NCI-H2081 treated with DMSO at 0.1 percent for 48 hours (cell line): ENCODE data around the gene FXR1.
"Not testable (repeated sequence)": the region's sequence is repeated elsewhere in the genome, so short reads cannot be mapped to it uniquely, and the experiment has no call there.

Experiments
- DNase-seq: peaks from one replicate; lab custom pipeline; 2025; lab: John Stamatoyannopoulos, UW

The FXR1 gene

DNA sequence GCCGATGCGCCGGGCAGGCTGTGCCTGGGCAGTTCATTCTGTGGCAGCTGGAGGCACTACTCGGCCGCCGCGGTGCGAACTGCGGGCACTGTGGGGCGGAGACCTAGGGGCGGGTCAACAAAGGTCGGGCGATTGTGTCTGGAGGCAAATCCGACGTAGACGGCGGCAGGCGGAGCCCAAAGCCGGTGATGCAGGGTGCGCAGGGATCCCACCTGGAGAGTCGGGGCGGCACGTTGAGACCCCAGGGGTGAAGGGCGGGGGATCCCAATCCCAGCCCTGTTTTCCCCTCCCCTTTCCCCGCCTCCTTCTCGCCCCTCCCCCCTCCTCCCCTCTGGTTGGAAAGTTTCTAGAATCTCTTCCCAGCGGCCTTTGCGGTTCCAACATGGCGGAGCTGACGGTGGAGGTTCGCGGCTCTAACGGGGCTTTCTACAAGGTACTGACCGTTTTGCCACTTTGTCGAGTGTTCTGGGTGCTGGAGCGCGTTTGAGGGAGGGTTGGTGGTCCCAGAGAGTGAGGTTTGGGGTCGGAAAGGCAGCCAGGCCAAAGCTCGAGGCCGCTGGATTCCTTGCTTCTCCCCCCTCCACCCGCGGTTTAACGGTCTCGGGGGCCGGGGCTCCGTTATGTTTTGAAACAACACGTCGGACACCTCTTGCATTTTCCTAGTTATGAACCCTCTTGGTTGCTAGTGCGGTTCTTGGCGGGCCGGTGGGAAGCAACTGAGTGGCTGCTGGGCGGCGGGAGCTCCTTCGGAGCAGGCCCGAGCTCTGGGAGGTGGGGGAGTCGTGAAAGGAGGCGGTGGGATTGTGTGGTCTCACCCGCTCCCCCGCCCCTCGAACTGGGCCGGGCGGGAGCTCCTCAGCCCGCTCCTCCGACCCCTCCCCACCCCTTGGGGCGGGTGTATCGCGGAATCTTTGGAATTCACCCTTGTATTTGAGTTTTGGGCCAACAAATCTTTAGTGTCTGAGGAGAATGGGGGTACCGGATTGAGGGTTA, at the start of gene FXR1:
Gene FXR1, plus strand, starts transcription at position 367 of the 993 bp plus-strand sequence. Its CDS starts 16 bp downstream, at position 383.
- DNase-seq: peak; percentile 82

DNA sequence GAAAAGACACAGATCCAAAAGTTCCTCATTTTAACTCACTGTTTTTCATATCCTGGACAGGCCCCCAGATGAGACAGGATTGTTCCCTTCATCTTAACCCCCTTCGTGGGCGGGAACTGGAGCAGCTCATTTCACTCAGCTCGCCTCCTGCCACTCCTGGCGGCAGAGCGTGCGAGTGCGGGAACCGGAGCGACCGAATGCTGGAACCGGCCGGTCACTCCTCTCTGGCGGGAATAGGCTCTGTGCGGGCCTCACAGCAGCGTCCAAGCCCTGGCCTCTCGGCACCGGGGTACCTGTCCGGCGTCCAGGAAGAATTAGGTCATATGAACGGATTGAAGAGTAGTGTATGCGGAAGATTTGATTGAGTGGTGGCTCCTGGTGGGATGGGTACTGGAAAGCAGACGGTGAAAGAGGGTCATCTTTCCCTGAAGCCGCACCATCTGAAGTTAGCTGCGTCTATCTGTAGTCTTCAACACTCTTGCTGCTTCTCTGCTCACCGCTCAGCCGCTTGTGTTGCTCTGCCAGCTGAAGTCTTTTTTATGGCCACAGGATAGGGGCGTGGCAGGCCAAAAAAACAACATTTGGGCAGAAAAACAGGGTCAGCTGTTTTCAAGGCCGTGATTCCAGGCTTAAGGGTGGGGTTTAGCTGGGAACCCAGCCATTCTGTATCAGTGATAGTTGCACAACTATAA, 42.3 kb upstream of the FXR1 start:
- DNase-seq: no peak

DNA sequence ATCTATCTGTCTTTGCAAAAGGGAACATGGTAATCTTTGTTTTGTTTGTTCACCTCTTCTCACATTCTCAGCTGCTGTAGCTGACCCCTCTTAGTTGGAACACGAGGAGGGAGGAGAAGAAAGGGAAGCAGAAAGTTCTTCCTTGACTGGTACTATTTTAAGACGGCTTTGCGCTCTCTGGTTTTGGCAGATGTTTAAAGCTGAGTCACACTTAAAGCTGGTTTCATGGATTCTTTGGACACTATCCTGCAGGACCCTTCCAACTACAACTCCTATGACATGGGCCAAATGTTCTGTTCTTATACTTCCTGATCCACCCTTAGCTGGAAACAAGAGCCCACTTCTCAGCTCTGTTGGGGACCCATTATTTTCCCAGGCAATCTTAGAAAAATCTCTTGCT, 40.6 kb upstream of the FXR1 start:
- DNase-seq: no peak

DNA sequence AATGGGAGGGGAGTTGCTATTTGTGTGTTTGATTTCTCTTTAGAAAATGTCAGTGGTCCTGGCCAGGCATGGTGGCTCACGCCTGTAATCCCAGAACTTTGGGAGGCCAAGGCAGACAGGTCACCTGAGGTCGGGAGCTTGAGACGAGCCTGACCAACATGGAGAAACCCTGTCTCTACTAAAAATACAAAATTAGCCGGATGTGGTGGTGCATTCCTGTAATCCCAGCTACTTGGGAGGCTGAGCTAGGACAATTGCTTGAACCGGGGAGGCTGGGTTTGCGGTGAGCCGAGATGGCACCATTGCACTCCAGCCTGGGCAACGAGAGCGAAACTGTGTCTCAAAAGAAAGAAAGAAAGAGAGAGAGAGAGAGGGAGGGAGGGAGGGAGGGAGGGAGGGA, 40.0 kb upstream of the FXR1 start:
- DNase-seq: not testable (repeated sequence)

DNA sequence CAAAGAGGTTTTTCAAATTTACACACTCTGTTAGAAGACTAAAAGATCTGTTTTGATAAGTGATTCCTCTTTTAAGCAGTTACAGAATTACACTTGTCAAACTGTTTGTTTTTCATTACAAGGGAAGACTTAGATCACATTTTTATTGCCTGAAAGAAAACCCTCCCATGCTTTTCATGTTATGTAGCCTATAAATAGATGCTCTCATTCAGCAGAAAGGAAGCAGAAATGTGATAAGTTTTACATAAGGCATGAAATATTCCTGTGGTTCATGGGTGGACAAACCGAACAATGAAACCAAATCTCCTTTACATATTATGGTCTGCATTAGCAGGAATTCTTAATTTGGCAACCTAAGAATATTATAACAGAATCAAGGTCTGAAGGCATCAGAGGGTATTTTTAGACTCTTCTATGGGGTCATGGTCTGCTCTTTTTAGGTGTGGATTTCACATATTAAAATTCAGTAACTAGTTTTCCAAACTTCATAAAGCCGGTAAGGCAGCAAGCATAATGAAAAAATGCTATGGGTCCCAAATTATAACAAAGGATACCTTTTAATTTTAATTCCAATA, 37.3 kb upstream of the FXR1 start:
- no peak for DNase-seq

GRCh38 chr3:180881065-180881801, 31.2 kb upstream of the FXR1 start:
- DNase-seq: no peak

DNA sequence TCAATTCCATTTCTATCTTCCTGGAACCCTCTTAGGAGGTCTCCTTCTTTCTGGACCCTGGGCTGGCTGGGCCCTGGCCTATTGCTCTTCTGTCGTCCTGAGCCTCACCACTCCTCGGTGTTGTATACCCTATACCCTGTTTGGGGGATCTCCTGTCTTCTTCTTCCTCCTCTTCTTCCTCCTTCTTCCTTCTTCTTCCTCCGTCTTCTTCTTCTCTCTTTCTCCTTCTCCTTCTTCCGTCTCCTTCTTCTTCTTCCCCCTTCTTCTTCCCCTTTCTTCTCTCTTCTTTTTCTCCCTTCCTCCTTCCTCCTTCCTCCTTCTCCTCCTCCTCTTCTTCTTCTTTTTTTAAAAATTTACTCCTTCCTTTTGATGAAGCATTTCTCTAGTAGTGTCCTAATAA, 30.4 kb upstream of the FXR1 start:
- no peak for DNase-seq

DNA sequence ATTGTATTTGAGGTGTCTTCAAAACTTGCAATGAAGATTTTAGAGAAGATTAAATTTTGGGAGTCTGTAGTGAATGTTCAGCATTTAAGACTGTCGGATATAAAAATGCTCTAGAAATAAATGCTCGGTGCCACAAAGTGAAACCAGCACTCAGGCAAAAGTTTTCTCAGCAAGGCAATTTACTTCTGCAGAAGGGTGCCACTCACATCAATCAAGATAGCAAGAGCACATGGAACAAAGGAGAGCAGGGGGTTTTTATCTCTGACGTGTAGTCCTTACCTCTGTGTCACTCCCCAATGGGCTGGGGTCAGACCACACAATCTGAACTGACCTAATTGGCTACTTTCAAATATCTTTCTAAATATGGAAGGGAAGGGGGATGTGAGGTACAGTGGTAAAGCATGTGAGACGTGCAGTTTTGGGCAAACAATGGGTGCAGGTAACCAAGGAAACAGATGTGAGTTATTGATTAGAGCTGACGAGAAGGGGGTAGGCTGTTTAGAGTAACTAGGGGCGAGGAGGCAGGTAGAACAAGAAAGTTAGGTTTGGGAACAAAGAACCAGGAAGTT, 23.4 kb upstream of the FXR1 start:
- no peak for DNase-seq

GRCh38 chr3:180898572-180898971, 13.9 kb upstream of the FXR1 start:
- DNase-seq: no peak

- DNase-seq: no peak
These were observed 2.9 kb upstream of the FXR1 start for GRCh38 chr3:180909369-180910127.

GRCh38 chr3:180910823-180911222, 1.6 kb upstream of the FXR1 start:
- DNase-seq: no peak

- DNase-seq: no peak
These were observed 580 bp upstream of the FXR1 start for GRCh38 chr3:180911876-180912303.

DNA sequence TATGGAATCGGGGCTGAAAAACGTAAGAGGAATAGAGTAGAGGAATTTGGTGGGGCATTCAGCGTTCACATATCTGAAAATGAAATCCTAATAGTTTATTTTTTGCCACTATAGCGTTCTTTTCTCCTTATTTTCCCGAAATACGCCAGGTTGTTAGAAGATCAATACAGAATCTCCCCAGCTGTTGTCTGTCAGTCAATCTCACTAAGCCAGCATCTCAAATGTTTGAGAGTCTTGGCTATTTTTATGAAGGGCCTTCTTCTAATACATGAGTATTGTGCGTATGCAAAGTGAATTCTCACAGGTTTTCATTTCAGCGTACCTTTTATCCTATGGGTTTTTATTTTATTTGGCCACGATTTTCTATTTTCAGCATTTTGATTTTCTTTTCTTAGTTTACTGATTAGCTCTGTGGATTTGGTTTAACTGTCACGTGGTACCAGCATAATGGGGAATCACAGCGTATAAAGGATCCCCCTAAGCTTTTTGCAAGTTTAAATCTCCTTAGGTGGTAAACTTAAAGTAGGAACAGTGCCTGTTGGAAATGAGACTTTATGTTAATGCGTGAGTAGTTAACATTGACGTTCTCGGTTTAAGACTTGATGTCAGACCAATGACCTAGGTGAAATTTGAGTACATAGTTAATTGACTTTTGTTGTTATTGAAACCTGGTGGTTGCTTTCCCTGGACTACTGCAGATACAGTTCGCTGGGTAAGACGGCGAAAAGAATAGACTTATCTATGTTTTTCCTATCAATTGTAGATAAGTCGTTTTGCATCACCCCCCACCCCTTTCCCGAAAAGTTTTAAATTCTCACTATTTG, 1.3 kb downstream of the FXR1 start:
- no peak for DNase-seq

- no peak for DNase-seq
These were observed 6.1 kb downstream of the FXR1 start for GRCh38 chr3:180918542-180918941.

DNA sequence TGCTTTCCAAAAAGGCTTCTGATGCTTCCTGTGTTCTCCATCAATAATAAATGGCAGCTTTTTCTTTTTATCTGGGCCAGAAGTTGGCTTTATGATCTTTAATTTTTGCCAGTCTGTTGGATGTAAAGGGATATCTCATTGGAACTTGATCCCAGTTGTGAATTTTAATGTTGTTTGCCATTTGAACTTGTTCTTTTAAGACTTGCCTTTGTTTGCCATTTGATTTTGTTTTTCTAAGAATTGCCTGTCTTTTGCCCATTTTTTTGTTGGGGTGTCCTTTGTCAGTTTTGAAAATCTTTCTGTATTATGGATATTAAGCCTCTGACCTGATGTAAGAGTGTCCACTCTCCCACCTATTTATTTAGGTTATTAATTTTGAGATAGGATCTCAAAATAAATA, 9.8 kb downstream of the FXR1 start:
- DNase-seq: no peak

DNA sequence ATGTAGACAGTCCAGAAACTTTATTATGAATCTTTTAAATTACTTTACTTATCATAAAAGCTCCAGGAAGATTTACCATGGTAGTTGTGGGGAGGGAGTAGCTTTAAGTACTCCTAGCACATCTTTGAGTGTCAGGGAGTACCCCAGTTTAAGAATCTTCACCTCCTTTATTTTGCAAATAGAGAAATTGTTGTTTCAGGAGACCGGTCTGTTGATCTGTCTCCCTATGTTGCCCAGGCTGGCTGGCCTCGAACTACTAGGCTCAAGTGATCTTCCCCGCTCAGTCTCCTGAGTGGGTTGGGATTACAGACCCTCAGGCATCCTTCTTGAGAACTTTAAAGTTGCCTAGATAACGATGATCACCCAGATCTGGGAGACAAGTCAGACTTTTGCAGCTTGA, 11.1 kb downstream of the FXR1 start:
- no peak for DNase-seq

- no peak for DNase-seq
These were observed 14.1 kb downstream of the FXR1 start for GRCh38 chr3:180926526-180926925.

GRCh38 chr3:180929376-180929775, 16.9 kb downstream of the FXR1 start:
- no peak for DNase-seq

DNA sequence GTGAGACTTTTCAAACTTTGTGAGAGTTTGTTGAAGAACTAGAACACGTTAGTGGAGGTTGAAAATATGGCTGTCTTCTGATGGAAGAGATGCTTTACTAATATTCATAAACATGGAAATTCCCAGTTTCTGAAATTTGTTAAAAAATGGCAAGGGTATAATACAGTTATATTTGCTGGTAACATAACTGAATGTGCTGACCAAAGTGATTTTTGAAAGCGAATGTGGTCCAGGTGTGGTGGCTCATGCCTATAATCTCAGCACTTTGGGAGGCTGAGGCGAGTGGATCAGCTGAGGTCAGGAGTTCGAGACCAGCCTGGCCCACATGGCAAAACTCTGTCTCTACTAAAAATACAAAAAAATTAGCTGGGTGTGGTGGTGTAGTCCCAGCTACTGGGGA, 18.1 kb downstream of the FXR1 start:
- no peak for DNase-seq

DNA sequence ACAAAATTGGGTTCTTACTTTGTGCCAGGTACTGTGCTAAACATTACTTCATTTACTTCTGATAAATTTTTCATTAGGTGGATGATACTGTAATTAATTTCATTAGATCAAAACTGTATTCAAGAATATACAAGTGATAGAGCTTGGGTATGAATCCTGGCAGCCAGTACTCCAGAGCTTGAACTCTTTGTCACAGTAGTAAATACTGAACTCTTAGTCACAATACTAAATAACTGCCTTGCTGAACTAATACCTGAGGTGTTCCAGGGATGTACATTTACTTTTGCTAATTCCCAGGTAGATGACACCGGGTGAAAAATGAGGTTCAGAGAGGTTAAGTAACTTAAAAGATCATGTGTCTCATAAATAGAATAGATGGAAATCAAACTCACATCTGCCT, 20.3 kb downstream of the FXR1 start:
- no peak for DNase-seq
